Ishikawa (cell line): Measurements from ENCODE around the gene ERC1.

Experiments used
- CEBPB ChIP-seq: IDR thresholded peaks from 2 replicates; pipeline ENCODE4 v1.6.1; 2012
- CREB1 ChIP-seq: IDR thresholded peaks from 2 replicates; pipeline ENCODE4 v1.6.1; 2012; ENCODE audit warnings: low read depth
- EGR1 ChIP-seq: IDR thresholded peaks from 2 replicates; pipeline ENCODE4 v1.6.1; 2012
- EP300 ChIP-seq: IDR thresholded peaks from 2 replicates; pipeline ENCODE4 v1.6.1; 2012; ENCODE audit warnings: borderline replicate concordance
- FOXM1 ChIP-seq: IDR thresholded peaks from 2 replicates; pipeline ENCODE4 v1.6.1; 2012; ENCODE audit warnings: low read depth, borderline replicate concordance
- MAX ChIP-seq: IDR thresholded peaks from 2 replicates; pipeline ENCODE4 v1.6.1; 2012
- NFIC ChIP-seq: IDR thresholded peaks from 2 replicates; pipeline ENCODE4 v1.6.1; 2012
- RAD21 ChIP-seq: IDR thresholded peaks from 2 replicates; pipeline ENCODE4 v1.6.1; 2012; ENCODE audit warnings: low read depth
- REST ChIP-seq: IDR thresholded peaks from 2 replicates; pipeline ENCODE4 v1.6.1; 2012; ENCODE audit warnings: low read depth, mild to moderate bottlenecking
- TAF1 ChIP-seq: IDR thresholded peaks from 2 replicates; pipeline ENCODE4 v1.6.1; 2012; ENCODE audit warnings: low read depth, mild to moderate bottlenecking
- TCF12 ChIP-seq: IDR thresholded peaks from 2 replicates; pipeline ENCODE4 v1.6.1; 2012; ENCODE audit warnings: low read depth
- TEAD4 ChIP-seq: IDR thresholded peaks from 2 replicates; pipeline ENCODE4 v1.6.1; 2012
- USF1 ChIP-seq: IDR thresholded peaks from 2 replicates; pipeline ENCODE4 v1.6.1; 2012
- YY1 ChIP-seq: IDR thresholded peaks from 2 replicates; pipeline ENCODE4 v1.6.1; 2012; ENCODE audit warnings: low read depth
- ZBTB7A ChIP-seq: IDR thresholded peaks from 2 replicates; pipeline ENCODE4 v1.6.1; 2012; ENCODE audit warnings: low read depth

ERC1 gene

GRCh38 chr12:1353451-1353850 is 362.4 kb downstream of the ERC1 start:
- TF ChIP-seq TCF12, result no peak
- TF ChIP-seq CEBPB, result no peak
- TF ChIP-seq RAD21, result no peak
- no peak for TF ChIP-seq EP300

- TF ChIP-seq NFIC, result no peak
- no peak for TF ChIP-seq EGR1
- no peak for TF ChIP-seq TCF12
- TF ChIP-seq CEBPB, result no peak
- TF ChIP-seq YY1, result no peak
- TF ChIP-seq ZBTB7A, result no peak
These were observed 364.4 kb downstream of the ERC1 start for GRCh38 chr12:1355396-1355795.

- TF ChIP-seq TEAD4 (no peak), CREB1 (no peak), TAF1 (no peak), EGR1 (no peak), USF1 (no peak)
These were observed 365.3 kb downstream of the ERC1 start for GRCh38 chr12:1356285-1356684.

- TF ChIP-seq EGR1 (no peak), CEBPB (no peak), USF1 (no peak), MAX (no peak), CREB1 (no peak), FOXM1 (no peak), TCF12 (no peak), ZBTB7A (no peak), TEAD4 (no peak), TAF1 (no peak), REST (no peak)
These were observed 366.1 kb downstream of the ERC1 start for GRCh38 chr12:1357171-1357570.

- TF ChIP-seq TEAD4, result no peak
- no peak for TF ChIP-seq TCF12
- no peak for TF ChIP-seq FOXM1
- TF ChIP-seq NFIC, result no peak
- TF ChIP-seq USF1, result no peak
- TF ChIP-seq ZBTB7A, result no peak
- no peak for TF ChIP-seq TAF1
- no peak for TF ChIP-seq REST
- TF ChIP-seq CEBPB, result no peak
These were observed 366.7 kb downstream of the ERC1 start for GRCh38 chr12:1357711-1358110.

GRCh38 chr12:1360441-1361210 is 369.6 kb downstream of the ERC1 start:
- no peak for TF ChIP-seq CEBPB
- no peak for TF ChIP-seq MAX
- no peak for TF ChIP-seq ZBTB7A
- no peak for TF ChIP-seq EP300
- no peak for TF ChIP-seq CREB1
- TF ChIP-seq RAD21, result no peak
- TF ChIP-seq TEAD4, result no peak
- no peak for TF ChIP-seq TCF12
- no peak for TF ChIP-seq YY1
- TF ChIP-seq TAF1, result no peak
- no peak for TF ChIP-seq USF1
- no peak for TF ChIP-seq NFIC
- TF ChIP-seq REST, result no peak
- no peak for TF ChIP-seq FOXM1
- no peak for TF ChIP-seq EGR1
